CD14-positive monocyte (primary cell): ENCODE results near the gene RSPH1. TPM values are rescaled to one million over a fixed set of nuclear protein-coding genes. Genes with fewer than 3 reads are reported as not detected.

ENCODE experiments used
- DNase-seq, 3 donors: peaks; one replicate each; pipeline ENCODE4 v3.0.0-alpha.2; 2011 to 2022
- H2AFZ ChIP-seq: 2 replicates; pipeline ENCODE4 v1.6.0; 2012; ENCODE audit warnings: mild to moderate bottlenecking, low read depth, low read length, inconsistent platforms; ENCODE audit not compliant: insufficient read depth, poor library complexity, severe bottlenecking
- H3K27ac ChIP-seq, 2 donors: 1 replicate in 1 of 2; 2 replicates in 1 of 2; pipeline ENCODE4 v1.5.1; 2012 to 2013; ENCODE audit warnings: low read length in 2 of 2, control low read depth in 1 of 2, inconsistent platforms in 1 of 2, low read depth in 1 of 2, mild to moderate bottlenecking in 1 of 2
- H3K27me3 ChIP-seq, 2 donors: one replicate each; pipeline versions ENCODE4 v1.6.0 to v1.6.1; 2011 to 2013; ENCODE audit warnings: low read length in 2 of 2; ENCODE audit not compliant: control insufficient read depth in 2 of 2, insufficient read depth in 2 of 2
- H3K36me3 ChIP-seq, 2 donors: replicated peaks in 1 of 2; 1 replicate in 1 of 2; 2 replicates in 1 of 2; pipeline versions ENCODE4 v1.5.1 to v1.6.1; 2012 to 2013; ENCODE audit warnings: low read length in 2 of 2, control low read depth in 1 of 2, inconsistent platforms in 1 of 2, mild to moderate bottlenecking in 1 of 2; ENCODE audit not compliant: insufficient read depth in 2 of 2, control insufficient read depth in 1 of 2
- H3K4me1 ChIP-seq, 2 donors: 1 replicate in 1 of 2; 2 replicates in 1 of 2; pipeline versions ENCODE4 v1.5.1 to v1.6.1; 2012 to 2013; ENCODE audit warnings: low read length in 2 of 2, control low read depth in 1 of 2, inconsistent platforms in 1 of 2, mild to moderate bottlenecking in 1 of 2, moderate library complexity in 1 of 2; ENCODE audit not compliant: insufficient read depth in 2 of 2, control insufficient read depth in 1 of 2
- H3K4me2 ChIP-seq: replicated peaks from 2 replicates; pipeline ENCODE3; 2012; ENCODE audit warnings: low read length, moderate library complexity, mild to moderate bottlenecking; ENCODE audit not compliant: poor library complexity, severe bottlenecking; ENCODE audit errors: extremely low read depth
- H3K4me3 ChIP-seq, 3 experiments: fragments of 200-600 bp in 1 of 3; sonication (generic) in 1 of 3; replicated peaks in 1 of 3; 1 replicate in 2 of 3; 2 replicates in 1 of 3; pipeline ENCODE4 v1.5.1; 2011 to 2013; ENCODE audit warnings: low read length in 3 of 3, mild to moderate bottlenecking in 3 of 3, control low read depth in 2 of 3, low read depth in 2 of 3, inconsistent platforms in 1 of 3, moderate library complexity in 1 of 3
- H3K79me2 ChIP-seq: 2 replicates; pipeline ENCODE4 v1.6.0; 2012; ENCODE audit warnings: mild to moderate bottlenecking, control low read depth, inconsistent platforms, low read length, moderate library complexity; ENCODE audit not compliant: insufficient read depth
- H3K9ac ChIP-seq: 2 replicates; pipeline ENCODE4 v1.6.0; 2017; ENCODE audit warnings: low read length, mild to moderate bottlenecking; ENCODE audit not compliant: insufficient read depth, poor library complexity, severe bottlenecking
- H3K9me3 ChIP-seq, 2 donors: replicated peaks in 1 of 2; 1 replicate in 1 of 2; 2 replicates in 1 of 2; pipeline versions ENCODE4 v1.5.1 to v1.6.1; 2012 to 2013; ENCODE audit warnings: low read length in 2 of 2, control low read depth in 1 of 2; ENCODE audit not compliant: control insufficient read depth in 1 of 2, insufficient read depth in 1 of 2
- H4K20me1 ChIP-seq: 2 replicates; pipeline ENCODE4 v1.6.0; 2012; ENCODE audit warnings: mild to moderate bottlenecking, low read length, control low read depth, moderate library complexity; ENCODE audit not compliant: insufficient read depth
- H3K27ac Mint-ChIP-seq, 7 donors: one replicate each; pipeline ENCODE4 v1.8.0; 2020; ENCODE audit warnings: mild to moderate bottlenecking in 7 of 7, mixed read lengths in 7 of 7, moderate library complexity in 6 of 7, inconsistent platforms in 2 of 7
- H3K27me3 Mint-ChIP-seq, 3 donors: one replicate each; pipeline ENCODE4 v1.8.0; 2021 to 2022; ENCODE audit warnings: low read depth in 3 of 3, mild to moderate bottlenecking in 3 of 3, mixed read lengths in 3 of 3, moderate library complexity in 3 of 3, inconsistent platforms in 1 of 3
- H3K36me3 Mint-ChIP-seq, 2 donors: one replicate each; pipeline ENCODE4 v1.8.0; 2020; ENCODE audit warnings: mixed read lengths in 2 of 2, inconsistent platforms in 1 of 2, mild to moderate bottlenecking in 1 of 2
- H3K4me1 Mint-ChIP-seq: one replicate; pipeline ENCODE4 v1.8.0; 2020; ENCODE audit warnings: mild to moderate bottlenecking, mixed read lengths
- H3K4me3 Mint-ChIP-seq, 2 donors: one replicate each; pipeline ENCODE4 v1.8.0; 2020; ENCODE audit warnings: mild to moderate bottlenecking in 2 of 2, mixed read lengths in 2 of 2, moderate library complexity in 1 of 2
- H3K9me3 Mint-ChIP-seq, 7 donors: one replicate each; pipeline ENCODE4 v1.8.0; 2020 to 2022; ENCODE audit warnings: mixed read lengths in 7 of 7, mild to moderate bottlenecking in 6 of 7, moderate library complexity in 6 of 7, inconsistent platforms in 2 of 7
- CTCF ChIP-seq: fragments of 200-600 bp; IDR thresholded peaks from one replicate; pipeline ENCODE4 v1.8.0; 2022; ENCODE audit warnings: antibody characterized with exemption, mild to moderate bottlenecking
- WGBS: methylation state at CpG from one replicate; pipeline ENCODE4 v1.1.5; 2013; ENCODE audit warnings: missing lambda C conversion rate; ENCODE audit not compliant: insufficient coverage; 5-methylcytosine and 5-hydroxymethylcytosine counted together
- intact Hi-C, 2 donors: fragments of 100-400 bp; cut with micrococcal nuclease; formaldehyde crosslinking; loops; one replicate each; pipeline versions ENCODE4 v1.15.0 to v1.15.1; 2023
- polyA plus RNA-seq, 3 donors: library from polyadenylated mRNA; depleted of rRNA in 1 of 3; unstranded in 2 of 3; stranded (reverse) in 1 of 3; fragments of 300-500 nt in 2 of 3; fragments of >200 nt in 1 of 3; fragmentation: Illumina TruSeq in 2 of 3; gene quantifications; 1 replicate in 2 of 3; 2 replicates in 1 of 3; pipeline ENCODE4 v1.2.3, GENCODE V29; 2012 to 2021

RSPH1 gene
- polyA plus RNA-seq, 3 donors = 0.03 TPM; not detected in 2

DNA sequence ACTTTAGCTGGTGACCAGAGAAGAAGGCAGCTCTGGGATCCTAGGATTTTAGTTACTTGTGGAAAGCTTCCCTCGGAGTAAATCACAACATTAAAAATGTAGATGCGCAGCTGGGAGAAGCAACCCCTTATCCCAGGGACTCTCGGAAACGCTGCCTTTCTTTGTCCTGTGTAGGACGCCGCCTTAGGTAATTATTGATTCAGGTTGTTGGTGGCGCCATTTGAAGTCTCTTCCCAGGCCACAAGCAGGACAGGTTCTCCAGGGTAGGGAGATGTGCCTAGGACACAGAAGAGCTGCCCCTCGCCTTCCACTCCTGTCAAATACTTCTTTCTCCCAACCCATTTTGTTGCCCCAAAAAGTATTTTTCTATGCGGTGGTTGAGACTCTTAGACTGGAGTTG, 27.9 kb upstream of the RSPH1 start:
- no peak for TF ChIP-seq CTCF
- Mint-ChIP-seq H3K4me3 (no peak overlapping the region), H3K9me3 (no peaks in the 10 kb centered on the region), H3K27ac (peak overlapping the region in 6 of 7 donors; percentile 34 to 86 (median 62)), H3K36me3 (peaks cover 56 to 82% of the 10 kb centered on the region in 2 donors), H3K27me3 (peaks cover 0 to 3% (median 2%) of the 10 kb centered on the region in 3 donors), H3K4me1 (peaks cover 33% of the 10 kb centered on the region)
- H3K36me3 ChIP-seq = peaks cover 22 to 67% of the 10 kb centered on the region in 2 donors
- H3K9me3 ChIP-seq = no peaks in the 10 kb centered on the region
- no peaks in the 10 kb centered on the region for H4K20me1 ChIP-seq
- H3K4me1 ChIP-seq = peaks cover 26 to 29% of the 10 kb centered on the region in 2 donors
- DNase-seq = no peak
- intact Hi-C loops = loop anchor here in 1 of 2 donors (10.0 kb wide), 1 partner anchor 219 kb away; no protein-coding TSS in a partner anchor
- H3K9ac ChIP-seq = no peak overlapping the region
- no peak overlapping the region for H2AFZ ChIP-seq
- no peaks in the 10 kb centered on the region for H3K79me2 ChIP-seq
- H3K27ac ChIP-seq = no peak overlapping the region
- no peak overlapping the region for H3K4me2 ChIP-seq
- no peak overlapping the region for H3K4me3 ChIP-seq
- H3K27me3 ChIP-seq = no peaks in the 10 kb centered on the region
- 83% methylated on average over 6 of the region's 9 CpGs for WGBS

GRCh38 chr21:42523211-42523610, 27.2 kb upstream of the RSPH1 start:
- Histone ChIP-seq H3K27ac (no peak overlapping the region), H3K4me1 (peaks cover 25 to 29% of the 10 kb centered on the region in 2 donors), H3K4me3 (no peak overlapping the region), H3K9ac (no peak overlapping the region), H2AFZ (no peak overlapping the region), H4K20me1 (no peaks in the 10 kb centered on the region), H3K79me2 (no peaks in the 10 kb centered on the region), H3K4me2 (no peak overlapping the region), H3K9me3 (no peaks in the 10 kb centered on the region), H3K27me3 (no peaks in the 10 kb centered on the region), H3K36me3 (peaks cover 29 to 73% of the 10 kb centered on the region in 2 donors)
- H3K4me3 Mint-ChIP-seq = no peak overlapping the region
- no peak for TF ChIP-seq CTCF
- H3K36me3 Mint-ChIP-seq = peaks cover 64 to 84% of the 10 kb centered on the region in 2 donors
- intact Hi-C loops = loop anchor here in 1 of 2 donors (10.0 kb wide), 1 partner anchor 218 kb away; no protein-coding TSS in a partner anchor
- 91% methylated on average over 6 of the region's 7 CpGs for WGBS
- H3K27ac Mint-ChIP-seq = peak overlapping the region in 2 of 7 donors; percentile 17 to 67
- DNase-seq = no peak
- H3K4me1 Mint-ChIP-seq = peaks cover 31% of the 10 kb centered on the region
- peaks cover 0 to 3% (median 0%) of the 10 kb centered on the region in 3 donors for H3K27me3 Mint-ChIP-seq
- H3K9me3 Mint-ChIP-seq = no peaks in the 10 kb centered on the region
